Measurements from ENCODE around the gene WDR90.

- TF ChIP-seq, protein P1, sequence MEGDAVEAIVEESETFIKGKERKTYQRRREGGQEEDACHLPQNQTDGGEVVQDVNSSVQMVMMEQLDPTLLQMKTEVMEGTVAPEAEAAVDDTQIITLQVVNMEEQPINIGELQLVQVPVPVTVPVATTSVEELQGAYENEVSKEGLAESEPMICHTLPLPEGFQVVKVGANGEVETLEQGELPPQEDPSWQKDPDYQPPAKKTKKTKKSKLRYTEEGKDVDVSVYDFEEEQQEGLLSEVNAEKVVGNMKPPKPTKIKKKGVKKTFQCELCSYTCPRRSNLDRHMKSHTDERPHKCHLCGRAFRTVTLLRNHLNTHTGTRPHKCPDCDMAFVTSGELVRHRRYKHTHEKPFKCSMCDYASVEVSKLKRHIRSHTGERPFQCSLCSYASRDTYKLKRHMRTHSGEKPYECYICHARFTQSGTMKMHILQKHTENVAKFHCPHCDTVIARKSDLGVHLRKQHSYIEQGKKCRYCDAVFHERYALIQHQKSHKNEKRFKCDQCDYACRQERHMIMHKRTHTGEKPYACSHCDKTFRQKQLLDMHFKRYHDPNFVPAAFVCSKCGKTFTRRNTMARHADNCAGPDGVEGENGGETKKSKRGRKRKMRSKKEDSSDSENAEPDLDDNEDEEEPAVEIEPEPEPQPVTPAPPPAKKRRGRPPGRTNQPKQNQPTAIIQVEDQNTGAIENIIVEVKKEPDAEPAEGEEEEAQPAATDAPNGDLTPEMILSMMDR (conservative IDR thresholded peaks at IDR 0.05; ENCODE audit: low read length): no peak
- TF ChIP-seq EZH2phosphoT487 (IDR thresholded peaks at IDR 0.05; ENCODE audit: borderline replicate concordance): no peak
Measured at GRCh38 chr16:703406-703805, 54.2 kb downstream of the WDR90 start.
